H9 (cell line): ENCODE data around the gene ARF4. TPM values are rescaled to one million over a fixed set of nuclear protein-coding genes. Genes with fewer than 3 reads are reported as not detected.

Experiments used
- DNase-seq: peaks from one replicate; pipeline ENCODE4 v3.0.0-alpha.2; 2017
- H2AFZ ChIP-seq: one replicate; pipeline ENCODE4 v1.6.1; 2013; ENCODE audit warnings: mild to moderate bottlenecking, low read length, control low read depth, moderate library complexity
- H2AK5ac ChIP-seq: 2 replicates; pipeline ENCODE4 v1.6.1; 2013; ENCODE audit warnings: low read length, control low read depth, mixed read lengths; ENCODE audit not compliant: insufficient read length
- H2BK120ac ChIP-seq: one replicate; pipeline ENCODE4 v1.6.1; 2013; ENCODE audit warnings: low read depth, mild to moderate bottlenecking, low read length, control low read depth, inconsistent platforms; ENCODE audit not compliant: poor library complexity, severe bottlenecking
- H2BK12ac ChIP-seq: 2 replicates; pipeline ENCODE4 v1.6.1; 2013; ENCODE audit warnings: low read length, control low read depth, mixed read lengths, low read depth; ENCODE audit not compliant: insufficient read length
- H2BK15ac ChIP-seq: 2 replicates; pipeline ENCODE4 v1.6.1; 2013; ENCODE audit warnings: low read depth, low read length, control low read depth
- H2BK20ac ChIP-seq: one replicate; pipeline ENCODE4 v1.6.1; 2013; ENCODE audit warnings: low read depth, mild to moderate bottlenecking, low read length, control low read depth, inconsistent platforms; ENCODE audit not compliant: poor library complexity, severe bottlenecking
- H2BK5ac ChIP-seq: 2 replicates; pipeline ENCODE4 v1.6.1; 2013; ENCODE audit warnings: low read length, control low read depth, mixed read lengths; ENCODE audit not compliant: insufficient read length
- H3K14ac ChIP-seq: 2 replicates; pipeline ENCODE4 v1.6.1; 2013; ENCODE audit warnings: low read length, control low read depth; ENCODE audit not compliant: insufficient read depth
- H3K18ac ChIP-seq: 2 replicates; pipeline ENCODE4 v1.6.1; 2013; ENCODE audit warnings: low read depth, mild to moderate bottlenecking, mixed read lengths, low read length, control low read depth; ENCODE audit not compliant: insufficient read length
- H3K23ac ChIP-seq: 2 replicates; pipeline ENCODE4 v1.6.1; 2013; ENCODE audit warnings: low read length, control low read depth, mixed read lengths, low read depth; ENCODE audit not compliant: insufficient read length
- H3K23me2 ChIP-seq: 2 replicates; pipeline ENCODE4 v1.6.1; 2013; ENCODE audit warnings: low read depth, mild to moderate bottlenecking, mixed read lengths, low read length, control low read depth; ENCODE audit not compliant: insufficient read length, poor library complexity, severe bottlenecking
- H3K27ac ChIP-seq: 2 replicates; pipeline ENCODE4 v1.5.1; 2013; ENCODE audit warnings: low read length, control low read depth, mixed read lengths, low read depth; ENCODE audit not compliant: insufficient read length
- H3K27me3 ChIP-seq: 2 replicates; pipeline ENCODE4 v1.6.1; 2013; ENCODE audit warnings: low read length, control low read depth, inconsistent platforms; ENCODE audit not compliant: insufficient read depth
- H3K4ac ChIP-seq: 2 replicates; pipeline ENCODE4 v1.6.1; 2013; ENCODE audit warnings: low read depth, mild to moderate bottlenecking, control low read depth, inconsistent platforms, low read length, moderate library complexity
- H3K4me1 ChIP-seq: 2 replicates; pipeline ENCODE4 v1.6.1; 2013; ENCODE audit warnings: low read length, control low read depth, inconsistent platforms; ENCODE audit not compliant: insufficient read depth
- H3K4me2 ChIP-seq: 2 replicates; pipeline ENCODE4 v1.6.1; 2013; ENCODE audit warnings: low read length, control low read depth, mixed read lengths; ENCODE audit not compliant: insufficient read length, insufficient read depth
- H3K56ac ChIP-seq: 2 replicates; pipeline ENCODE4 v1.6.1; 2013; ENCODE audit warnings: low read depth, mild to moderate bottlenecking, mixed read lengths, low read length, control low read depth; ENCODE audit not compliant: insufficient read length
- H3K79me1 ChIP-seq: 2 replicates; pipeline ENCODE4 v1.6.1; 2013; ENCODE audit warnings: low read depth, mild to moderate bottlenecking, moderate library complexity, low read length, control low read depth, inconsistent platforms; ENCODE audit not compliant: insufficient read depth, poor library complexity, severe bottlenecking
- H3K79me2 ChIP-seq: 2 replicates; pipeline ENCODE4 v1.6.1; 2013; ENCODE audit warnings: low read length, control low read depth, inconsistent platforms; ENCODE audit not compliant: insufficient read depth
- H3K9ac ChIP-seq: 2 replicates; pipeline ENCODE4 v1.6.1; 2013; ENCODE audit warnings: low read length, control low read depth, mixed read lengths; ENCODE audit not compliant: insufficient read length; ENCODE audit errors: extremely low read depth
- H3K9me3 ChIP-seq: one replicate; pipeline ENCODE4 v1.6.1; 2013; ENCODE audit warnings: low read depth, low read length, inconsistent platforms; ENCODE audit not compliant: control insufficient read depth
- H3T11ph ChIP-seq: one replicate; pipeline ENCODE4 v1.6.1; 2013; ENCODE audit warnings: mild to moderate bottlenecking, low read length, control low read depth, inconsistent platforms
- H4K20me1 ChIP-seq: one replicate; pipeline ENCODE4 v1.6.1; 2013; ENCODE audit not compliant: control insufficient read depth, insufficient read length, insufficient read depth
- H4K5ac ChIP-seq: 2 replicates; pipeline ENCODE4 v1.6.1; 2013; ENCODE audit warnings: low read depth, mild to moderate bottlenecking, mixed read lengths, low read length, control low read depth; ENCODE audit not compliant: insufficient read length
- H4K8ac ChIP-seq: replicated peaks from 2 replicates; pipeline ENCODE4 v1.6.1; 2013; ENCODE audit warnings: low read length, control low read depth, mixed read lengths, low read depth; ENCODE audit not compliant: insufficient read length
- H4K91ac ChIP-seq: 2 replicates; pipeline ENCODE4 v1.6.1; 2013; ENCODE audit warnings: low read depth, mild to moderate bottlenecking, moderate library complexity, mixed read lengths, low read length, control low read depth; ENCODE audit not compliant: insufficient read length
- H3K27ac Mint-ChIP-seq, 3 experiments: 2 replicates in 2 of 3; 3 replicates in 1 of 3; pipeline ENCODE4 v1.8.0; 2020 to 2021; ENCODE audit warnings: mixed read lengths in 3 of 3, mild to moderate bottlenecking in 1 of 3, moderate library complexity in 1 of 3
- H3K27me3 Mint-ChIP-seq: 2 replicates; pipeline ENCODE4 v1.8.0; 2021; ENCODE audit warnings: low read depth, mild to moderate bottlenecking, moderate library complexity, mixed read lengths
- H3K36me3 Mint-ChIP-seq, 3 experiments: 2 replicates in 2 of 3; 3 replicates in 1 of 3; pipeline ENCODE4 v1.8.0; 2020 to 2021; ENCODE audit warnings: low read depth in 3 of 3, mixed read lengths in 3 of 3; ENCODE audit not compliant: insufficient read depth in 1 of 3
- H3K4me1 Mint-ChIP-seq, 2 experiments: 2 replicates each; pipeline ENCODE4 v1.8.0; 2020; ENCODE audit warnings: mixed read lengths in 2 of 2
- H3K4me3 Mint-ChIP-seq, 2 experiments: 2 replicates in 1 of 2; 3 replicates in 1 of 2; pipeline ENCODE4 v1.8.0; 2020 to 2021; ENCODE audit warnings: mild to moderate bottlenecking in 2 of 2, mixed read lengths in 2 of 2, moderate library complexity in 1 of 2
- H3K9me3 Mint-ChIP-seq, 2 experiments: 2 replicates in 1 of 2; 3 replicates in 1 of 2; pipeline ENCODE4 v1.8.0; 2020; ENCODE audit warnings: mild to moderate bottlenecking in 2 of 2, mixed read lengths in 2 of 2, moderate library complexity in 1 of 2
- CTCF ChIP-seq: fragments of 200-600 bp; sonication (generic); conservative IDR thresholded peaks from 3 replicates; pipeline ENCODE4 v1.8.0; 2021; ENCODE audit warnings: antibody characterized with exemption, mild to moderate bottlenecking
- WGBS: extraction: QIAGEN DNeasy Blood & Tissue Kit; methylation state at CpG from one replicate; pipeline ENCODE4 v1.1.7; 2013; ENCODE audit warnings: missing lambda C conversion rate, low lambda C conversion rate, mixed read lengths; ENCODE audit not compliant: insufficient read length; ENCODE audit errors: extremely low coverage; 5-methylcytosine and 5-hydroxymethylcytosine counted together
- total RNA-seq: library from RNA; stranded (reverse); gene quantifications from 2 replicates; pipeline ENCODE4 v1.2.1, GENCODE V29; 2021

The ARF4 gene
- total RNA-seq, 1 experiment from 2014 or later = 160 TPM

DNA sequence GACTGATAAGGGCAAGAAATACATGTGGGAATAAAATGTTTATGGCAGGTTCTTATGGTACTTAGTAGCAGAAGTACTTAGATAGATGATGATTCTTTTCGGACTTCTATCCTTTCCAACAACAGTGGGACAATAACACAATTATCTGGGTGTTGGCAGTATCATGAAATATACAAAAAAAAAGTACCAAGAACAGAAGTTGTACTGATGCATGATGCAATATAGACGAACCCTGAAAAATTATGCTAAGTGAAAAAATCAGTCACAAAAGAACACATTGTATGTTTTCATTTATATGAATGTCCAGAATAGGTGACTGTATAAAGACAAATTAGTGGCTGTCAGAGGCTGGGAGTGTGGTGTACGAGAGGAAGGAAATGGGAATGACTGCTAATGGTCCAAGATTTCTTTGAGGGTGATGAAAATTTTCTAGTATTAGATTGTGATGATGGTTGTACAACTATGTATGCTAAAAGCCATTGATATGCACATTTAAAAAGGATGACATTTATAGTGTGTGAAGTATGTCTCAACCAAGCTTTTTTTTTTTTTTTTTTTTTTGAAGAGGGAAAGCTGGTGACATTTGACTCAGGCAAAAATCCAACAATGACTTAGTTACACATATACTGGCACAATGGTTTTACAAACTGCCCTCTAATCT is 21.0 kb downstream of the ARF4 start:
- Histone ChIP-seq H2BK5ac (no peak overlapping the region), H4K8ac (no peak overlapping the region), H3K4me1 (no peaks in the 10 kb centered on the region), H3K23me2 (no peaks in the 10 kb centered on the region), H2BK12ac (no peak overlapping the region), H3K56ac (no peak overlapping the region), H2BK15ac (no peak overlapping the region), H2AK5ac (no peak overlapping the region), H3K9me3 (no peaks in the 10 kb centered on the region), H2AFZ (no peak overlapping the region), H3K4ac (no peak overlapping the region), H3K23ac (no peak overlapping the region), H3K27me3 (no peaks in the 10 kb centered on the region), H3K9ac (no peak overlapping the region), H3K18ac (no peak overlapping the region), H3K79me2 (no peaks in the 10 kb centered on the region; the same call in 1 of the 2 replicates), H2BK20ac (no peak overlapping the region), H3K79me1 (peaks cover 5% of the 10 kb centered on the region), H4K20me1 (no peaks in the 10 kb centered on the region), H3K4me2 (no peak overlapping the region), H3T11ph (no peak overlapping the region), H4K91ac (no peak overlapping the region), H3K14ac (no peak overlapping the region), H2BK120ac (no peak overlapping the region), H3K27ac (no peak overlapping the region), H4K5ac (no peak overlapping the region)
- WGBS = no CpG with 5 or more reads among the region's 3 CpGs
- Mint-ChIP-seq H3K9me3 (no peaks in the 10 kb centered on the region), H3K27ac (no peak overlapping the region), H3K36me3 (peaks cover 42 to 88% (median 86%) of the 10 kb centered on the region in 3 experiments), H3K4me3 (no peak overlapping the region), H3K4me1 (no peaks in the 10 kb centered on the region), H3K27me3 (no peaks in the 10 kb centered on the region)
- no peak for TF ChIP-seq CTCF
- no peak for DNase-seq
